GM23248 (cell line): ENCODE results near the gene EPHA3. TPM values are rescaled to one million over a fixed set of nuclear protein-coding genes. Genes with fewer than 3 reads are reported as not detected.

Experiments
- DNase-seq: peaks from one replicate; pipeline ENCODE4 v3.0.0-alpha.2; 2015
- H2AFZ ChIP-seq: fragments of 200-600 bp; sonication (generic); 2 replicates; pipeline ENCODE4 v1.6.1; 2016; ENCODE audit warnings: antibody characterized with exemption
- H3F3A ChIP-seq: fragments of 200-600 bp; sonication (generic); 2 replicates; pipeline ENCODE4 v1.6.1; 2016; ENCODE audit warnings: mild to moderate bottlenecking, antibody characterized with exemption, mixed run types; ENCODE audit not compliant: insufficient read depth
- H3K27ac ChIP-seq: fragments of 200-600 bp; sonication (generic); 2 replicates; pipeline ENCODE4 v1.5.1; 2016; ENCODE audit warnings: mild to moderate bottlenecking
- H3K27me3 ChIP-seq: fragments of 200-600 bp; sonication (generic); replicated peaks from 2 replicates; pipeline ENCODE4 v1.6.1; 2016; ENCODE audit warnings: mild to moderate bottlenecking; ENCODE audit not compliant: insufficient read depth
- H3K36me3 ChIP-seq: fragments of 200-600 bp; sonication (generic); 2 replicates; pipeline ENCODE4 v1.6.1; 2016; ENCODE audit warnings: low read depth, mild to moderate bottlenecking
- H3K4me1 ChIP-seq: fragments of 200-600 bp; sonication (generic); 2 replicates; pipeline ENCODE4 v1.6.1; 2016; ENCODE audit warnings: mild to moderate bottlenecking; ENCODE audit not compliant: insufficient read depth
- H3K4me2 ChIP-seq: fragments of 200-600 bp; sonication (generic); one replicate; pipeline ENCODE4 v1.6.1; 2016; ENCODE audit warnings: mild to moderate bottlenecking; ENCODE audit not compliant: unreplicated experiment
- H3K4me3 ChIP-seq: fragments of 200-600 bp; sonication (generic); 2 replicates; pipeline ENCODE4 v1.5.1; 2016; ENCODE audit warnings: mild to moderate bottlenecking
- H3K79me2 ChIP-seq: fragments of 200-600 bp; sonication (generic); 2 replicates; pipeline ENCODE4 v1.6.1; 2016; ENCODE audit warnings: mild to moderate bottlenecking; ENCODE audit not compliant: insufficient read depth
- H3K9ac ChIP-seq: fragments of 200-600 bp; sonication (generic); 2 replicates; pipeline ENCODE4 v1.6.1; 2016; ENCODE audit warnings: mild to moderate bottlenecking
- H3K9me2 ChIP-seq: fragments of 200-600 bp; sonication (generic); 2 replicates; pipeline ENCODE4 v1.6.1; 2016; ENCODE audit warnings: mixed run types, mild to moderate bottlenecking, moderate library complexity; ENCODE audit not compliant: insufficient read depth
- H3K9me3 ChIP-seq: fragments of 200-600 bp; sonication (generic); one replicate; pipeline ENCODE4 v1.6.1; 2017; ENCODE audit warnings: low read depth
- H4K20me1 ChIP-seq: fragments of 200-600 bp; sonication (generic); 2 replicates; pipeline ENCODE4 v1.6.0; 2016; ENCODE audit not compliant: insufficient read depth
- EZH2 ChIP-seq: fragments of 200-600 bp; sonication (generic); IDR thresholded peaks from 2 replicates; pipeline ENCODE4 v1.6.1; 2018; ENCODE audit warnings: antibody characterized with exemption, mild to moderate bottlenecking; ENCODE audit not compliant: insufficient read depth, poor library complexity, severe bottlenecking
- EZH2phosphoT487 ChIP-seq: fragments of 200-600 bp; sonication (generic); IDR thresholded peaks from 2 replicates; pipeline ENCODE4 v1.6.1; 2018; ENCODE audit warnings: antibody characterized with exemption, moderate library complexity, mild to moderate bottlenecking, low read depth; ENCODE audit not compliant: insufficient read depth
- WGBS, 2 experiments: methylation state at CpG; one replicate each; pipeline ENCODE4 v1.1.6; 2015 to 2017; ENCODE audit warnings: low lambda C conversion rate in 2 of 2, low coverage in 1 of 2; ENCODE audit errors: missing lambda C conversion rate in 2 of 2; 5-methylcytosine and 5-hydroxymethylcytosine counted together
- in situ Hi-C: fragments of 300-500 bp; cut with MboI; formaldehyde crosslinking; loops from 2 replicates; pipeline ENCODE4 v1.15.0; 2020
- polyA plus RNA-seq: library from polyadenylated mRNA; unstranded; fragments of >200 nt; fragmentation: Nextera tagmentation; extraction: Ambion mirVana; gene quantifications from 2 replicates; pipeline ENCODE4 v1.2.1, GENCODE V29; 2016
- total RNA-seq: library from RNA; depleted of rRNA; stranded (reverse); fragments of >200 nt; shearing (Covaris generic); gene quantifications from 2 replicates; pipeline ENCODE4 v1.2.3, GENCODE V29; 2014

EPHA3 gene
- total and polyA plus RNA-seq, 2 experiments from 2014 or later = under 0.01 to 0.05 TPM

DNA sequence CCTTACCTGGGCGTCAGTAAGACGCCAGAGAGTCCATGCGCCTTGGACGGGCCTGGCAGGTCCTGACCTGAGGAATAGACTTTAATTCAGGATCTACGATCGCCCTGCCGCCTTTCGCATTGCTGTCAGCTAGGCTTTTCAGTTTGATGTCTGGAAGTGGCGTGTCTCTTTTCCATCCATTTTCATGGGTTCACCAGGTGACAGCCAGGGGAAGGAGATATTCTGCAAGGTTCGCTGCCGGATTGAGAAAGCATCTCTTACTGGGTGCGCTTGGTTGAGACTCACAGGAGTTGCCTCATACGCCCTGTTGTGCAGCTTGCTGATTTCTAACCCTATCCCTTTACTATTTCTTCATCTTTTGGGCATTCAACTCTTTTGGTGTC lies 7.4 kb downstream of the EPHA3 start:
- Histone ChIP-seq H3K36me3 (no peaks in the 10 kb centered on the region), H4K20me1 (no peaks in the 10 kb centered on the region), H3K4me2 (peak overlapping the region; percentile 97), H3K4me1 (no peaks in the 10 kb centered on the region), H2AFZ (peak overlapping the region; percentile 75; the same call in 1 of the 2 replicates), H3K27me3 (peaks cover 20% of the 10 kb centered on the region), H3K4me3 (peak overlapping the region; percentile 77), H3K9me3 (no peaks in the 10 kb centered on the region), H3F3A (no peaks in the 10 kb centered on the region), H3K9me2 (no peaks in the 10 kb centered on the region), H3K9ac (no peak overlapping the region), H3K79me2 (no peaks in the 10 kb centered on the region), H3K27ac (no peak overlapping the region)
- DNase-seq = no peak
- TF ChIP-seq EZH2phosphoT487 (no peak), EZH2 (no peak)
- in situ Hi-C loops = no loop called here
- WGBS, 2 experiments = 42 to 44% methylated on average over 13 of the region's 13 CpGs

DNA sequence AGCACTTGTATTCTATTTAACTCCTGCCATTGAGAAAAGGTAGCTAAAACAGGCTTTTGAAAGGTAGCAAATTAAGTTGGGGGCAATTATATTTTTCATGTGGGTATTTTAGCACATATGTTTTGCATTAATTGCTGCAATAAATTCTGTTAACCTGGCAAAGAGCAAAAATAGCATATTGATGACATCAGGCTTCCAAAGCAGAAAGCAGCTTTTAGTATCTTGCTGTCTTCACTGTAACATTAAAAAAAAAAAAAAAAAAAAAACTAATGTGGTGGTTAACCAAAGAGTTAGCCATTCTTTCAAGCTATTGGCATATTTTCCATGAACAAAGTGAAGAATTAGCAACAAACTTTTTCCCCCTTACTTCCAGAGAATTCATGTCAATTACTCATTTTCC lies 9.1 kb downstream of the EPHA3 start:
- H3K4me1 ChIP-seq = no peaks in the 10 kb centered on the region
- in situ Hi-C loops = no loop called here
- H3K36me3 ChIP-seq = no peaks in the 10 kb centered on the region
- no peaks in the 10 kb centered on the region for H3K9me3 ChIP-seq
- H2AFZ ChIP-seq = no peak overlapping the region
- no peaks in the 10 kb centered on the region for H3F3A ChIP-seq
- no peak overlapping the region for H3K4me2 ChIP-seq
- no peak overlapping the region for H3K4me3 ChIP-seq
- H3K9ac ChIP-seq = no peak overlapping the region
- H3K27me3 ChIP-seq = peaks cover 20% of the 10 kb centered on the region
- H3K79me2 ChIP-seq = no peaks in the 10 kb centered on the region
- H3K27ac ChIP-seq = no peak overlapping the region
- DNase-seq = peak; percentile 12
- H4K20me1 ChIP-seq = no peaks in the 10 kb centered on the region
- no peak for TF ChIP-seq EZH2phosphoT487
- TF ChIP-seq EZH2 = no peak
- H3K9me2 ChIP-seq = no peaks in the 10 kb centered on the region

DNA sequence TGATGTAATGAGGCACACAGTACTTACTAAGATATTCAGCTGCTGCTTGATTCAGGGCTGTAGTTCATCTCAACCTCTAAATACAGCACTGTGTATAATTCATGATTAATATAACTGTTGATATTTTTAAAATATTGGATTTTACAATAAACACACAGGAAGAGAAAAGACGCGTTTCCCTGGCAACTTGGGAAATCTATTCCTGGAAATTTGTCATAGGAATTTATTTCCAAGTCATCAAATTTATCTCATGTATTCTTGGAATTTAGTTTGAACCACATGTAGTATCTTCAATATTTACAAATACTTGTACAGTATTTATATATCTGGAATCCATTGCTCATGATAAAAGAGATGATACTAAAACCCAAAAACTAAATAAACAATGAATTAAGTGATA lies 30.6 kb downstream of the EPHA3 start:
- Histone ChIP-seq H3F3A (no peaks in the 10 kb centered on the region), H3K27me3 (no peaks in the 10 kb centered on the region), H3K9ac (no peak overlapping the region), H3K36me3 (no peaks in the 10 kb centered on the region), H4K20me1 (no peaks in the 10 kb centered on the region), H3K4me1 (no peaks in the 10 kb centered on the region), H3K4me2 (no peak overlapping the region), H3K79me2 (no peaks in the 10 kb centered on the region), H2AFZ (no peak overlapping the region), H3K27ac (no peak overlapping the region), H3K9me2 (no peaks in the 10 kb centered on the region), H3K9me3 (no peaks in the 10 kb centered on the region), H3K4me3 (no peak overlapping the region)
- in situ Hi-C loops = no loop called here
- TF ChIP-seq EZH2 (no peak), EZH2phosphoT487 (no peak)
- DNase-seq = no peak
- WGBS, 2 experiments = 42 to 46% methylated on average over 2 of the region's 2 CpGs

DNA sequence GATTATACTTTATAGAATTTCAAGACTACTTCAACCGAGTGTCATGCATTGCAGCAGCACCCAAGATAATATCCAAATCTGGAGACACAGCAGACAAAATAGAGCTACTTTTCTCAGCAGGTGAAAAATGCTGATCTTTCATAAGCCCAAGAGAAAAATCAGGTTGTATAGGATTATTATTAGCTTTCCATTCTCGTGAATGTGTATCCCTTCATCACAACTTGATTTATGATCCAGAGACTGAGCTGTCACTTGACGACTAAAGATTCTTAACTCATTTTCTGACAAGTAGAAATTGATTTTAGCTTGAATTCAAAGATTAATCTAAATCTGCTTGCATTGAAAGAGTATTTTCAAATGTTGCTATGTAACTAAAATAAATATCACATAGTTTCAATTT lies 32.4 kb downstream of the EPHA3 start:
- TF ChIP-seq EZH2phosphoT487 (no peak), EZH2 (no peak)
- no peaks in the 10 kb centered on the region for H4K20me1 ChIP-seq
- 65 to 72% methylated on average over 3 of the region's 3 CpGs for WGBS, 2 experiments
- H3K4me3 ChIP-seq = no peak overlapping the region
- no peak overlapping the region for H2AFZ ChIP-seq
- no peak overlapping the region for H3K27ac ChIP-seq
- no peaks in the 10 kb centered on the region for H3F3A ChIP-seq
- no peaks in the 10 kb centered on the region for H3K27me3 ChIP-seq
- no peaks in the 10 kb centered on the region for H3K79me2 ChIP-seq
- no peaks in the 10 kb centered on the region for H3K9me2 ChIP-seq
- no peaks in the 10 kb centered on the region for H3K36me3 ChIP-seq
- DNase-seq = no peak
- no peaks in the 10 kb centered on the region for H3K4me1 ChIP-seq
- no peaks in the 10 kb centered on the region for H3K9me3 ChIP-seq
- no peak overlapping the region for H3K9ac ChIP-seq
- in situ Hi-C loops = no loop called here
- H3K4me2 ChIP-seq = no peak overlapping the region

DNA sequence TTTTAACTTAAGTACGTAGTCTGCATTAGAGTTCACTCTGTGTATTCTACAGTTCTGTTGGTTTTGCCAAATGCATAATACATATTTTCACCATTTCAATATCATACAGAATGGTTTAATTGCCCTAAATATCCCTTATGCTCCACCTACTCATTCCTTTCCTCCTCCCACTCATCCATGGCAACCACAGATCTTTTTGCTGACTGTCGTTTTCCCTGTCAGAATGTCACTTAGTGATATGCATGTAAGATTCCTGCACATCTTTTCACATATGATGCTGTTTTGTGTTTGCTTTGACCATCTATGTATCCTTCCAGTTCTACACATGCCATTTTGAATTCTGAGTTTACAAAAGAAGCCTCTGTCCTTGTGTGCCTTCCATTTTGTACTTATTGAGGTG lies 36.7 kb downstream of the EPHA3 start:
- H3K4me2 ChIP-seq = no peak overlapping the region
- H4K20me1 ChIP-seq = no peaks in the 10 kb centered on the region
- H3K27ac ChIP-seq = no peak overlapping the region
- peaks cover 10% of the 10 kb centered on the region for H3F3A ChIP-seq
- no peak for TF ChIP-seq EZH2
- TF ChIP-seq EZH2phosphoT487 = no peak
- H3K4me1 ChIP-seq = peaks cover 11% of the 10 kb centered on the region
- H3K79me2 ChIP-seq = no peaks in the 10 kb centered on the region
- in situ Hi-C loops = no loop called here
- no peaks in the 10 kb centered on the region for H3K36me3 ChIP-seq
- no peaks in the 10 kb centered on the region for H3K9me2 ChIP-seq
- H3K9me3 ChIP-seq = no peaks in the 10 kb centered on the region
- no peak overlapping the region for H2AFZ ChIP-seq
- no peak overlapping the region for H3K4me3 ChIP-seq
- DNase-seq = no peak
- H3K9ac ChIP-seq = no peak overlapping the region
- H3K27me3 ChIP-seq = no peaks in the 10 kb centered on the region
- 89 to 93% methylated on average over 2 of the region's 2 CpGs for WGBS, 2 experiments
